Measurements from ENCODE around the gene IL22RA1.

DNA sequence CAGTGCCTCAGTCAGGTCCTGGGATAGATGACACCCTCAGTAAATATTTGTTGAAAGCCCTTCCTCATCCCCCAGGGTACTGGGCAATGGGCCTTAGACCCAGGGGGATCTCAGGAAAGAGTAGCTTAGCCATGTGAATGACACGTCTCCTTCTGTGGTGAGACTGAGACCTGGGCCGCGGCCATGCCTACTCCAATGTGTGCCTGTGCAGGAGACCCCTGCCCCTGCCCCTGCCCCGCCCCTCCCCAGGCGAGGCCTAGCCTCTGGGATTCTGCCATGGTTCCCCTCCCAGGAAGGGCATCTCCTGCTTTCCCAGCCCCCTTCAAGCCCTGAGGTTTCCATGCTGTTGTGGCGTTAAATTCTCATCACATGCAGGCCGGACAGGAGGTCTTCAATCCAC is 38.1 kb downstream of the IL22RA1 start:
- no peak for TF ChIP-seq EHF (CRISPR knock-in tag; IDR thresholded peaks at IDR 0.05)
- TF ChIP-seq, protein P1, sequence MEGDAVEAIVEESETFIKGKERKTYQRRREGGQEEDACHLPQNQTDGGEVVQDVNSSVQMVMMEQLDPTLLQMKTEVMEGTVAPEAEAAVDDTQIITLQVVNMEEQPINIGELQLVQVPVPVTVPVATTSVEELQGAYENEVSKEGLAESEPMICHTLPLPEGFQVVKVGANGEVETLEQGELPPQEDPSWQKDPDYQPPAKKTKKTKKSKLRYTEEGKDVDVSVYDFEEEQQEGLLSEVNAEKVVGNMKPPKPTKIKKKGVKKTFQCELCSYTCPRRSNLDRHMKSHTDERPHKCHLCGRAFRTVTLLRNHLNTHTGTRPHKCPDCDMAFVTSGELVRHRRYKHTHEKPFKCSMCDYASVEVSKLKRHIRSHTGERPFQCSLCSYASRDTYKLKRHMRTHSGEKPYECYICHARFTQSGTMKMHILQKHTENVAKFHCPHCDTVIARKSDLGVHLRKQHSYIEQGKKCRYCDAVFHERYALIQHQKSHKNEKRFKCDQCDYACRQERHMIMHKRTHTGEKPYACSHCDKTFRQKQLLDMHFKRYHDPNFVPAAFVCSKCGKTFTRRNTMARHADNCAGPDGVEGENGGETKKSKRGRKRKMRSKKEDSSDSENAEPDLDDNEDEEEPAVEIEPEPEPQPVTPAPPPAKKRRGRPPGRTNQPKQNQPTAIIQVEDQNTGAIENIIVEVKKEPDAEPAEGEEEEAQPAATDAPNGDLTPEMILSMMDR (IDR thresholded peaks at IDR 0.05): no peak
- TF ChIP-seq EP300 (IDR thresholded peaks at IDR 0.05): no peak
- no peak for TF ChIP-seq RNF2 (IDR thresholded peaks at IDR 0.05; ENCODE audit: borderline replicate concordance, low read depth)
- TF ChIP-seq RFX5 (IDR thresholded peaks at IDR 0.05): no peak
- TF ChIP-seq, protein P2, sequence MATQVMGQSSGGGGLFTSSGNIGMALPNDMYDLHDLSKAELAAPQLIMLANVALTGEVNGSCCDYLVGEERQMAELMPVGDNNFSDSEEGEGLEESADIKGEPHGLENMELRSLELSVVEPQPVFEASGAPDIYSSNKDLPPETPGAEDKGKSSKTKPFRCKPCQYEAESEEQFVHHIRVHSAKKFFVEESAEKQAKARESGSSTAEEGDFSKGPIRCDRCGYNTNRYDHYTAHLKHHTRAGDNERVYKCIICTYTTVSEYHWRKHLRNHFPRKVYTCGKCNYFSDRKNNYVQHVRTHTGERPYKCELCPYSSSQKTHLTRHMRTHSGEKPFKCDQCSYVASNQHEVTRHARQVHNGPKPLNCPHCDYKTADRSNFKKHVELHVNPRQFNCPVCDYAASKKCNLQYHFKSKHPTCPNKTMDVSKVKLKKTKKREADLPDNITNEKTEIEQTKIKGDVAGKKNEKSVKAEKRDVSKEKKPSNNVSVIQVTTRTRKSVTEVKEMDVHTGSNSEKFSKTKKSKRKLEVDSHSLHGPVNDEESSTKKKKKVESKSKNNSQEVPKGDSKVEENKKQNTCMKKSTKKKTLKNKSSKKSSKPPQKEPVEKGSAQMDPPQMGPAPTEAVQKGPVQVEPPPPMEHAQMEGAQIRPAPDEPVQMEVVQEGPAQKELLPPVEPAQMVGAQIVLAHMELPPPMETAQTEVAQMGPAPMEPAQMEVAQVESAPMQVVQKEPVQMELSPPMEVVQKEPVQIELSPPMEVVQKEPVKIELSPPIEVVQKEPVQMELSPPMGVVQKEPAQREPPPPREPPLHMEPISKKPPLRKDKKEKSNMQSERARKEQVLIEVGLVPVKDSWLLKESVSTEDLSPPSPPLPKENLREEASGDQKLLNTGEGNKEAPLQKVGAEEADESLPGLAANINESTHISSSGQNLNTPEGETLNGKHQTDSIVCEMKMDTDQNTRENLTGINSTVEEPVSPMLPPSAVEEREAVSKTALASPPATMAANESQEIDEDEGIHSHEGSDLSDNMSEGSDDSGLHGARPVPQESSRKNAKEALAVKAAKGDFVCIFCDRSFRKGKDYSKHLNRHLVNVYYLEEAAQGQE (IDR thresholded peaks at IDR 0.05): no peak
- no peak for TF ChIP-seq POLR2A (IDR thresholded peaks at IDR 0.05; ENCODE audit: low read length)
- TF ChIP-seq NR3C1 (IDR thresholded peaks at IDR 0.05): no peak
- TF ChIP-seq RAD21 (conservative IDR thresholded peaks at IDR 0.05 in 1 of 2, IDR thresholded peaks at IDR 0.05 in 1 of 2): no peak
- no peak for TF ChIP-seq ZSCAN20 (CRISPR knock-in tag; IDR thresholded peaks at IDR 0.05)

All from A549 (cell line).